ENCODE measurements around the gene SHKBP1.

The SHKBP1 gene

DNA sequence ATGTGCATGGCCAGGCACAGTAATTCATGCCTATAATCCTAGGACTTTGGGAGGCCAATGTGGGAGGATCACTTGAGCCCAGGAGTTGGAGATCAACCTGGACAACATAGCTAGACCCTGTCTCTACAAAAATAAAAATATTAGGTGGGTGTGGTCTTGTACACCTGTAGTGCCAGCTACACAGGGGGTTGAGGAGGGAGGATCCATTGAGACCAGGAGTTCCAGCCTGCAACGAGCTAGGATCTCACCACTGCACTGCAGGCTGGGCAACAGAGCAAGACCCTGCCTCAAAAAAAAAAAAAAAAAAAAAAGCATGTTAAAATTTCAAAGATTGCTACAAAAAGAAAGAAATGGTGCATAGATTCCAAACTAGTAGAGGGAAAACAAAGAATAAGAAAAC is 61.7 kb downstream of the SHKBP1 start:
- no peak for DNase-seq (ENCODE audit: low read depth in 2 of 2)

GRCh38 chr19:40639638-40639982 is 62.9 kb downstream of the SHKBP1 start:
- DNase-seq (ENCODE audit: low read depth in 2 of 2), result no peak

GRCh38 chr19:40640744-40641143 is 64.1 kb downstream of the SHKBP1 start:
- no peak for DNase-seq (ENCODE audit: low read depth in 2 of 2)
